Hematopoietic multipotent progenitor cell treated with erythropoietin and hydrocortisone succinate and interleukin-3 and kit ligand, for 4 days (in vitro differentiated cells): ENCODE measurements around the gene SH3BP2.

Experiments
- DNase-seq: peaks from one replicate; pipeline ENCODE4 v3.0.0-alpha.2; 2015

SH3BP2 gene

DNA sequence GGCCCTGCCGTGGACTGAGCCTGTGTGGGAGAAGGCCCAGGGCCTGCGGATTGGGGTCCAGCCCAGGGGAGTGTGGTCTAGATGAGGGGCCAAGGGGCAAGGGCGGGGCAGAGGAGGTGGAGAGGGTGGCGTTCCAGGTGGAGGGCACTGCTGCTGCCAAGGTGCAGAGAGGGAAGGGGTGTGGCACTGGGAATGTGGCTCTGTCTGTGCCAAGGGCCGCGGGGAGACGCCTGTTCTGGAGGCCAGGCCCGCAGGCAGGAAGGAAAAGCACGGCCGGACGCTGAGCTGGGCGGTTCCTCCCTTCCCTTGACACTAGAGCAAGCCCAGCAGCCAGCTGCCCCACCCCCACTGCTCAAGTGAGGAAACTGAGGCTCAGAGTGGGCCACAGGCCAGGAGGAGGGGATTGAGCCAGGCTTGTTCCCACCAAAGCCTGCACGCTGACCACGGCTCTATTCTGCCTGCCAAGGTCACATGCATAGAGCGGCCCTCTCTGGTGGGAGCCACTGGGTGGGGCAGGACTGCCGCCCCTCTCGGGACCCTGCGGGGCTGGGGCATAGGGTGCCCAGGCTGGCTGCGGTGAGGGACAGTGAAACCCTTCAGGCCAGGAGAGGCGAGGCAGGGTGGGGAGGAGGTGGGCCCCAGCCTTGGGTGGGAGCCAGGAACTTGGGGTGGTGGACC is 13.0 kb downstream of the SH3BP2 start:
- DNase-seq: no peak

DNA sequence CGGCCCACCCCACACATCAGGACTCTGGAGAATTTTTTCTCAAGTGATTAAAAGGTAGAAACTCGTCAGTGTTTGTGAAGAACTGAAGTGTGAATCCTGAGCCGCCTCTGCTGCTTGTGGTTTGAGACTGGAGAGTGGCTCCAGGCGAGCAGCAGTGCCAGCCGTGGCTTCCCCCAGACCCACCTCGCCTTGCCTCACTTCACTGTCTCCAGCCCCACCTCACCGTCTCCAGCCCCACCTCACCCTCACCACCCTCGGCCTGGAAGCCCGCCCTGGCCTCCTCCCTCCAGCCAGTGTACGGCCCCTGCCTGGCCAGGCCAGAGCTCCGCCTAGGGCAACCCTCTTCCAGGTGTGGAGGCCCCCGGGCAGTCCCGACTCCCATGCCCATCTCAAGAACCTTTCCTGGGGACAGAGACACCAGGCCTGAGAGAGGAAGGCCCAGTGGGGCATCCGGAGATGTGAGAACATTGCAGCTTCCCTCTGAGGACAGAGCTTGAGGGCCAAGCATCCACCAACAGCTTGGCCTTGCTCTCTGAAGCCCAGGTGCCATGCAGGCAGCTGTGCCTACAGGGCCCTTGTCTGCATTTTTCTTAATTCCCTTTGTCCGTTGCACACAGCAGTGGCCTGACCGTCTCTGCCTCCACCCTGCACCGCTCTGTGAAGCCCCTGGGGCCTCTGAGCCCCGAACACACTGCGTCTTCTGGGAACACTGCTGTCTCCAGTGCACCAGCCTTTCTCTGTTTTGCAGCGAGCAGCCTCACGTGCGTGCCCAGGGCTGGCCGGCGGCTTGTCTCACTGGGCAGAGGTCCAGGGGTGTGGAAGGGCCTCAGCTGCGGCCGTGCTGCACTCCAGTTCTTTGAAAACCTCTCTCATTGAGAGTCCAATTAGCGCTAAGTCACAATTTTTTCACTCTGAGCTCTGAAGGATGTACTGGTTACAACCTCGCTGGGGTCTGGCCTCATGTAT is 13.8 kb downstream of the SH3BP2 start:
- no peak for DNase-seq

- no peak for DNase-seq
These were observed 14.7 kb downstream of the SH3BP2 start for GRCh38 chr4:2807571-2807970.

GRCh38 chr4:2808001-2808400 is 15.1 kb downstream of the SH3BP2 start:
- no peak for DNase-seq

- no peak for DNase-seq
These were observed 16.8 kb downstream of the SH3BP2 start for GRCh38 chr4:2809610-2810180.

DNA sequence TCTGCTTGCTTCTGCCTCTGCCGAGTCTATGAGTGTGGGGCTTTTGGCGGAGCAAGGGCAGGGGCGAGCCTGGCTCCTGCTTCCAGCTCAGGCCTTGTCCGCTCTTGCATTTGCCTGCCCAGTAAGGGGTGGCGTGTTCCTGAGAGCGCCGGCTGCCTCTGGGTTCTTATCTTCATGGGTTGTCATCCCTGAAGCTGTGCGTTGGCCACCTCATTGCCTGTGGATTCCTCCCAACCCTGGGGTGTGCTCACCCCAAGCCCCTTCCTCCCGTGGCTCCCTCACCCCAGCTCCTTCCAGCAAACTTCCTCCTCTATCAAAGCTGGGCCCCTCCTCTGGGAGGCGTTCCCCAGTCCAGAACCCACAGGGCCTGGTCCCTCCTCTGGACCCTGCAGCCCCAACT is 17.5 kb downstream of the SH3BP2 start:
- DNase-seq: peak; percentile 51

GRCh38 chr4:2811830-2812611 is 19.1 kb downstream of the SH3BP2 start:
- peak; percentile 92 for DNase-seq

DNA sequence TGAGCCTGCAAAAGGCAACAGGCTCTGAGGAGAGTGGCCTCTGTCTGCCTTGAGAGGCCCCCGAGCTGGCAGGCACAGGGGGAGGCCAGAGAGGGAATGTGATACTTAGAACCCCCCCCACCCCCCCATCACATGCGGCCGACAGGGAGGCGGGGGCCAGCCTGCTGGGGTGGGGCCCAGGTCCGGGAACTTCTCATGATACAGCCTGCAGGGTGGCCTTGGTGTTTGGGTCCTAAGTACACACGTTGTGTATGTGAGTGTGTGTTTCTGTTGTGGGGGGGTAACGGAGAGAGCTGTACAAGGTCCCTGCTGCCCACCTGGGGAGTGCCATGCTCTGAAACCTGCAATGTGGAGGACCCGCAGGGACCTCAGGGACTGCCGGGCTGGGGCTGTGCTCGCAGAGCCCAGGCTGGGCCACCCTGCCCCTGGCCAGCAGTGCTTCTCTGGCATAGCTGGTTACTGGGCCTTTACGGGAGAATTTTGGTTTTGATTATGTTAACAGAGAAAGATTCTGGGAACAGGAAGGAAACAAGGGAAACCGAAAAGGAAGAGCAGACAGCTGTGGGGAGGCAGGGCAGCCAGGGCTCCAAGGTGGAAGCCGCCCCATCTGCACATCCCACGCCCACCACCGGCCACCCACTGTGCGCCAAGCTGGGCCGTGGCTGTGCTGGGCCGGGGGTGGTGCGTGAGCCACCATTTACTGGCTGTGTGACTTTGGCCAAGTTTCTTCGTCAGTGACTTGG is 19.9 kb downstream of the SH3BP2 start:
- peak; percentile 53 for DNase-seq

- DNase-seq: no peak
These were observed 20.8 kb downstream of the SH3BP2 start for GRCh38 chr4:2813446-2814405.

DNA sequence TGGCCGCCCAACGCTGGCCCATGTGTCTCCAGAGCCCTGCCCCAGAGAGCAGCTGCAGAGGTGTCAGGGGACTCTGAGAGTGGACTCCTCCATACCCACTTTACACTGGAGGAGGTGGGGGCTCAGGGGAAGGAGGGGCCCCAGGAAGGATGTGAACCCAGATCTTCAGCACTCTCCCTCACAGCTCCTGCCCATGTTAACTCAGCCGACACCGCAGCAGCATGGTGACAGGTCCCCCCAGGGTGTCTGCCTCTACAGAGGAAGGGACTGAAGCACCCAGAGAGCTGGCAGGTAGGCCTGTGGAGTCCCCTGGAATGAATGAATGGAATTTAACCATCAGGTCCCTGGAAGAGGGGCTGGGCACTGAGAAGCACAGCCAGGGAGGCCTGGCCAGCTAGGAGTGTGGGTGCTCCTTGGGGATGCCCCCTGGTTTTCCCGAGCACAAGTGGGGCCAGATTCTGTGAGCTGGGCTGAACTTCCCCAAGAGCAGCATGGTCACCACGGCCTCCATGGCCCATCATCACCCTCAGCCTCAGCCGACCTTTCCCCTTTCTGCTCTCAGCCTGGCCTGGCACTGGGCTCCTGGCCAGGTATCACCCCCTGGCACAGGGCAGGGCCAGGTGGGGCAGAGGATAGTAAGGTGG is 21.9 kb downstream of the SH3BP2 start:
- DNase-seq: no peak

GRCh38 chr4:2816401-2816954 is 23.6 kb downstream of the SH3BP2 start:
- no peak for DNase-seq

GRCh38 chr4:2817137-2817536 is 24.3 kb downstream of the SH3BP2 start:
- no peak for DNase-seq

GRCh38 chr4:2817701-2818350 is 24.9 kb downstream of the SH3BP2 start:
- DNase-seq: peak; percentile 46

GRCh38 chr4:2818351-2818939 is 25.6 kb downstream of the SH3BP2 start:
- DNase-seq: no peak

GRCh38 chr4:2819244-2820215 is 26.6 kb downstream of the SH3BP2 start:
- DNase-seq: no peak

- DNase-seq: no peak
These were observed 27.5 kb downstream of the SH3BP2 start for GRCh38 chr4:2820216-2820982.
